HCT116 (cell line): Measurements from ENCODE around the gene ERBB2.

Experiments used
- CBX3 ChIP-seq: IDR thresholded peaks from 2 replicates; pipeline ENCODE4 v1.6.1; 2012; ENCODE audit warnings: low read depth
- EGR1 ChIP-seq: IDR thresholded peaks from 2 replicates; pipeline ENCODE4 v1.6.1; 2012; ENCODE audit warnings: low read depth
- EZH2 ChIP-seq: fragments of 200-600 bp; sonication (generic); IDR thresholded peaks from 2 replicates; pipeline ENCODE4 v1.6.1; 2017; ENCODE audit warnings: antibody characterized with exemption, mixed run types
- EZH2phosphoT487 ChIP-seq: fragments of 200-600 bp; IDR thresholded peaks from 2 replicates; pipeline ENCODE4 v1.6.1; 2018; ENCODE audit warnings: antibody characterized with exemption, borderline replicate concordance
- JUND ChIP-seq: IDR thresholded peaks from 2 replicates; pipeline ENCODE4 v1.6.1; 2012
- MAX ChIP-seq: IDR thresholded peaks from 2 replicates; pipeline ENCODE4 v1.6.1; 2012
- POLR2A ChIP-seq: IDR thresholded peaks from 2 replicates; pipeline ENCODE4 v1.7.0; 2011; ENCODE audit warnings: borderline replicate concordance; ENCODE audit not compliant: insufficient read depth, insufficient read length; ENCODE audit errors: extremely low read depth
- POLR2AphosphoS5 ChIP-seq: IDR thresholded peaks from 2 replicates; pipeline ENCODE4 v1.6.1; 2011; ENCODE audit warnings: mild to moderate bottlenecking, low read depth, low read length, moderate library complexity
- RAD21 ChIP-seq: IDR thresholded peaks from 2 replicates; pipeline ENCODE4 v1.6.1; 2012; ENCODE audit warnings: low read depth, mild to moderate bottlenecking
- REST ChIP-seq: IDR thresholded peaks from 2 replicates; pipeline ENCODE4 v1.6.1; 2012; ENCODE audit warnings: low read depth
- SIN3A ChIP-seq: IDR thresholded peaks from 2 replicates; pipeline ENCODE4 v1.6.1; 2012; ENCODE audit warnings: low read depth
- SRF ChIP-seq: IDR thresholded peaks from 2 replicates; pipeline ENCODE4 v1.6.1; 2012; ENCODE audit warnings: low read depth
- ZBTB33 ChIP-seq: IDR thresholded peaks from 2 replicates; pipeline ENCODE4 v1.6.1; 2011; ENCODE audit warnings: mild to moderate bottlenecking, low read length, moderate library complexity; ENCODE audit not compliant: insufficient replicate concordance; ENCODE audit errors: extremely low read depth
- TF ChIP-seq, protein P1 (sequence below), 3 experiments: fragments of 200-600 bp in 1 of 3; sonication (generic) in 1 of 3; IDR thresholded peaks in 2 of 3; conservative IDR thresholded peaks in 1 of 3; 2 replicates each; pipeline ENCODE4 v1.5.1; 2012 to 2017; ENCODE audit warnings: low read depth in 2 of 3, low read length in 2 of 3, antibody characterized with exemption in 1 of 3, borderline replicate concordance in 1 of 3, control low read depth in 1 of 3, mild to moderate bottlenecking in 1 of 3, mixed read lengths in 1 of 3, mixed run types in 1 of 3, moderate library complexity in 1 of 3; ENCODE audit not compliant: insufficient read depth in 1 of 3

DNA sequence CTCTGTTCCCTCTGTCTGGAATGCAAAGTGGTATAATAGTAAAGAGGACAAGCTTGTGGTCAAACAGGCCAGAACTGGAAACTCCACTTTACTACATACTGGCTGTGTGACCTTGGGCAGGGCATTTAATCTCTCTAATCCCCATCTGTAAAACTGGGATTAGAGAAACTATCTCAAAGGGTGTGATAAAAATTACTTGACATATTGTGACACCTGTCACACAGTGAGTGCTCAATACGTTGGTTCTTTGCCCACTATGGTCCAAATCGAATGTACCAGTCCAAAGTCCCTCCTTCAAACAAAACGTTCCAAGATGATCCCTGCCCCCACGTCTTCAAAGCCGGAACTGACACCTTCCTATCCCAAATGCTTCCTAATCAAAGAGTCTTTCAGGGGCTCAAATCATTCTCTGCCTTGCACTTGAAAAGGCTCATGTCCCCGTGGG lies 12.7 kb upstream of the ERBB2 start:
- TF ChIP-seq POLR2A: no peak
- no peak for TF ChIP-seq SRF
- TF ChIP-seq MAX: no peak; the same call in 1 of the 2 replicates
- TF ChIP-seq, protein P1, sequence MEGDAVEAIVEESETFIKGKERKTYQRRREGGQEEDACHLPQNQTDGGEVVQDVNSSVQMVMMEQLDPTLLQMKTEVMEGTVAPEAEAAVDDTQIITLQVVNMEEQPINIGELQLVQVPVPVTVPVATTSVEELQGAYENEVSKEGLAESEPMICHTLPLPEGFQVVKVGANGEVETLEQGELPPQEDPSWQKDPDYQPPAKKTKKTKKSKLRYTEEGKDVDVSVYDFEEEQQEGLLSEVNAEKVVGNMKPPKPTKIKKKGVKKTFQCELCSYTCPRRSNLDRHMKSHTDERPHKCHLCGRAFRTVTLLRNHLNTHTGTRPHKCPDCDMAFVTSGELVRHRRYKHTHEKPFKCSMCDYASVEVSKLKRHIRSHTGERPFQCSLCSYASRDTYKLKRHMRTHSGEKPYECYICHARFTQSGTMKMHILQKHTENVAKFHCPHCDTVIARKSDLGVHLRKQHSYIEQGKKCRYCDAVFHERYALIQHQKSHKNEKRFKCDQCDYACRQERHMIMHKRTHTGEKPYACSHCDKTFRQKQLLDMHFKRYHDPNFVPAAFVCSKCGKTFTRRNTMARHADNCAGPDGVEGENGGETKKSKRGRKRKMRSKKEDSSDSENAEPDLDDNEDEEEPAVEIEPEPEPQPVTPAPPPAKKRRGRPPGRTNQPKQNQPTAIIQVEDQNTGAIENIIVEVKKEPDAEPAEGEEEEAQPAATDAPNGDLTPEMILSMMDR (IDR thresholded peaks at IDR 0.05 in 2 of 3, conservative IDR thresholded peaks at IDR 0.05 in 1 of 3; ENCODE audit: borderline replicate concordance in 1 of 3, insufficient read depth in 1 of 3, low read depth in 2 of 3, low read length in 2 of 3): no peak
- no peak for TF ChIP-seq REST
- no peak for TF ChIP-seq POLR2AphosphoS5
- TF ChIP-seq EZH2phosphoT487: no peak
- no peak for TF ChIP-seq EGR1
- no peak for TF ChIP-seq ZBTB33
- TF ChIP-seq SIN3A: no peak
- TF ChIP-seq CBX3: no peak
- no peak for TF ChIP-seq EZH2
- TF ChIP-seq JUND: no peak
- TF ChIP-seq RAD21: no peak
